HepG2 (cell line): Measurements from ENCODE around the gene IL36B.

Experiments
- CTCF ChIP-seq: sonication (generic); formaldehyde crosslinking; IDR thresholded peaks from 2 replicates; pipeline ENCODE4 v1.5.0; 2020; ENCODE audit warnings: mild to moderate bottlenecking, missing genetic modification reagents, moderate library complexity
- KLF13 ChIP-seq: sonication (generic); formaldehyde crosslinking; IDR thresholded peaks from 2 replicates; pipeline ENCODE4 v1.4.0; 2020; ENCODE audit warnings: mild to moderate bottlenecking, missing genetic modification reagents
- MEIS2 ChIP-seq: sonication (generic); formaldehyde crosslinking; IDR thresholded peaks from 2 replicates; pipeline ENCODE4 v1.9.0; 2021; ENCODE audit warnings: mild to moderate bottlenecking, missing genetic modification reagents
- RAD21 ChIP-seq: fragments of 450-650 bp; formaldehyde crosslinking; IDR thresholded peaks from 2 replicates; pipeline ENCODE4 v1.5.0; 2020; ENCODE audit warnings: mild to moderate bottlenecking
- ZBTB33 ChIP-seq: sonication (generic); formaldehyde crosslinking; IDR thresholded peaks from 2 replicates; pipeline ENCODE4 v1.4.0; 2020; ENCODE audit warnings: missing genetic modification reagents
- ZNF207 ChIP-seq: fragments of 450-650 bp; IDR thresholded peaks from 2 replicates; pipeline ENCODE4 v1.6.1; 2016; ENCODE audit warnings: antibody characterized with exemption, borderline replicate concordance
- ZSCAN29 ChIP-seq: sonication (generic); formaldehyde crosslinking; conservative IDR thresholded peaks from 2 replicates; pipeline ENCODE4 v1.4.0; 2020; ENCODE audit warnings: mild to moderate bottlenecking, missing genetic modification reagents
- TF ChIP-seq, protein P1 (sequence below): sonication (generic); formaldehyde crosslinking; IDR thresholded peaks from 2 replicates; pipeline ENCODE4 v1.4.0; 2020; ENCODE audit warnings: missing genetic modification reagents, borderline replicate concordance

DNA sequence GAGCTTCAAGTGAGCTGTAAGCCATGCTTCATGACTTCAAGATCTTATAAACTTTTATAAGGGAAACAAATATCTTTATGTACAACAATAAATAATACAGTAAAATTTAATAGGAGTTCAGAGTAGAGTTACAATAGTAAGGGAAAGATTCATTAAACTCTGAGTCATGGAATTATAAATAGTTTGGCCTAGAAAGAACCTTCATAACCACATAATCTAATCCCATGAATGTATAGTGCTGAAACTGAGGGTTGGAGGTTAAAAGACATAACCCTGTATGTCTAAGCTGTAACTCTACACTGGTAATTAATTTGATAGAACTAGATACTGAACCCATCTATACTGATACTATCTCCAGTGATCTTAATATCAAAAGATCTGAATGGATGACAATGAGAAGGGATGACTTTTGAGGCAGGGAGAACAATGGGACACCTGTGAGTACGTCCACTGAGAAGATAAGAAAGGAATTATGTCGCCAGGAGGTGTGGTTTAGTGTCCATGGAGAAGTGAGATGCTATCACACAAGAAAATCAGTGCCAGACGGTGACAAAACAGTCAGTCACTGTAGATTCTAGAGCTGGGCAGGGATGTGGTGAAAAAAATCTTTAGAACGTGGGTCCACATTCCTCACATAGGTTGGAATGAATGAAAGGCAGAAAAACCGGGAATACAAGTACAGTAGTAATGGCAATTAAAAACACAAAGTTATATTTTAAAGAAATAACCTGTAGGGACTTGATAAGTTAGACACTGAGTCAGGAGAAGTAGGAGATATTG lies 16.2 kb upstream of the IL36B start:
- no peak for TF ChIP-seq ZBTB33 (CRISPR knock-in tag)
- no peak for TF ChIP-seq CTCF (CRISPR knock-in tag)
- TF ChIP-seq ZSCAN29 (CRISPR knock-in tag): no peak
- no peak for TF ChIP-seq ZNF207
- no peak for TF ChIP-seq MEIS2 (CRISPR knock-in tag)
- TF ChIP-seq KLF13 (CRISPR knock-in tag): no peak
- TF ChIP-seq, protein P1, sequence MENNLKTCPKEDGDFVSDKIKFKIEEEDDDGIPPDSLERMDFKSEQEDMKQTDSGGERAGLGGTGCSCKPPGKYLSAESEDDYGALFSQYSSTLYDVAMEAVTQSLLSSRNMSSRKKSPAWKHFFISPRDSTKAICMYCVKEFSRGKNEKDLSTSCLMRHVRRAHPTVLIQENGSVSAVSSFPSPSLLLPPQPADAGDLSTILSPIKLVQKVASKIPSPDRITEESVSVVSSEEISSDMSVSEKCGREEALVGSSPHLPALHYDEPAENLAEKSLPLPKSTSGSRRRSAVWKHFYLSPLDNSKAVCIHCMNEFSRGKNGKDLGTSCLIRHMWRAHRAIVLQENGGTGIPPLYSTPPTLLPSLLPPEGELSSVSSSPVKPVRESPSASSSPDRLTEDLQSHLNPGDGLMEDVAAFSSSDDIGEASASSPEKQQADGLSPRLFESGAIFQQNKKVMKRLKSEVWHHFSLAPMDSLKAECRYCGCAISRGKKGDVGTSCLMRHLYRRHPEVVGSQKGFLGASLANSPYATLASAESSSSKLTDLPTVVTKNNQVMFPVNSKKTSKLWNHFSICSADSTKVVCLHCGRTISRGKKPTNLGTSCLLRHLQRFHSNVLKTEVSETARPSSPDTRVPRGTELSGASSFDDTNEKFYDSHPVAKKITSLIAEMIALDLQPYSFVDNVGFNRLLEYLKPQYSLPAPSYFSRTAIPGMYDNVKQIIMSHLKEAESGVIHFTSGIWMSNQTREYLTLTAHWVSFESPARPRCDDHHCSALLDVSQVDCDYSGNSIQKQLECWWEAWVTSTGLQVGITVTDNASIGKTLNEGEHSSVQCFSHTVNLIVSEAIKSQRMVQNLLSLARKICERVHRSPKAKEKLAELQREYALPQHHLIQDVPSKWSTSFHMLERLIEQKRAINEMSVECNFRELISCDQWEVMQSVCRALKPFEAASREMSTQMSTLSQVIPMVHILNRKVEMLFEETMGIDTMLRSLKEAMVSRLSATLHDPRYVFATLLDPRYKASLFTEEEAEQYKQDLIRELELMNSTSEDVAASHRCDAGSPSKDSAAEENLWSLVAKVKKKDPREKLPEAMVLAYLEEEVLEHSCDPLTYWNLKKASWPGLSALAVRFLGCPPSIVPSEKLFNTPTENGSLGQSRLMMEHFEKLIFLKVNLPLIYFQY (CRISPR knock-in tag): no peak
- no peak for TF ChIP-seq RAD21 (CRISPR knock-in tag)
